Activated CD4-positive, alpha-beta T cell treated with anti-CD3 and anti-CD28 coated beads, Interleukin-2, Interleukin-4, amounts not matched to agents 100 ng/mL and 50 ng/mL, durations not matched to agents 16 hours and 8 hours (primary cell): ENCODE data around the gene RAP1B.
"Not testable (repeated sequence)": the region's sequence is repeated elsewhere in the genome, so short reads cannot be mapped to it uniquely, and the experiment has no call there.

Experiments
- DNase-seq: peaks from one replicate; pipeline ENCODE4 v3.0.0-alpha.2; 2020; ENCODE audit warnings: low spot score

The RAP1B gene

GRCh38 chr12:68636268-68636667, 25.6 kb downstream of the RAP1B start:
- no peak for DNase-seq

DNA sequence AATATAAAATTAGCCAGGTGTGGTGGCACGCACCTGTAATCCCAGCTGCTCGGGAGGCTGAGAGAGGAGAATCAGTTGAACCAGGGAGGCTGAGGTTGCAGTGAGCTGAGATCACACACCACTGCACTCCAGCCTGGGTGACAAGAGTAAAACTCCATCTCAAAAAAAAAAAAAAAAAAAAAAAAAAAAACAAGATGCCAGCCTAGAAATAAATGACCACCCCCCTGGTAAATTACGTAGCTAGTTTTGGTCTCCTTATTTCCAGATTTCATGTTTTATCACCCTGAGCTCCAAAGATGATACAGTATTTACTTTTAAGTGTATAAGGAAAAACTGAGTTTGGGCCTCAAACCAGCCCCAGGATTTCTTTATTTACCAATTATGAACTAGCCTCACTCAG, 26.7 kb downstream of the RAP1B start:
- DNase-seq, result not testable (repeated sequence)

- DNase-seq, result no peak
Measured at GRCh38 chr12:68638171-68638570, 27.5 kb downstream of the RAP1B start.

- no peak for DNase-seq
Measured at GRCh38 chr12:68638721-68639395, 28.2 kb downstream of the RAP1B start.

GRCh38 chr12:68639396-68639767, 28.7 kb downstream of the RAP1B start:
- no peak for DNase-seq

DNA sequence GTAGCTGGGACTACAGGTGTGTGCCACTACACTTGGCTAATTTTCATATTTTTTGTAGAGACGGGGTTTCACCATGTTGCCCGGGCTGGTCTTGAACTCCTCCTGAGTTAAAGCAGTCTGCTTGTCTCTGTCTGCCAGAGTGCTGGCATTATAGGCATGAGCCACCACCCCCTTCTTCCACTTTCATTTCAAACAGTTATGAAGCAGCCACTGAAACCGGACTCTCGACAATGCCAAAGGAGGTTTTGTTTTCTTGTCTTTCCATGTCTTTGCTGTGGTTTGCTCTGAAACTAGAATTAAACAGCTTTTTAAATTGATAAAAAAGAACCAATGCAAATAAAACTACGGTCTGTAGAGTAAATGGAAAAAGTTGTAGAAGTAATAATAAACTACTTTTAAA, 30.4 kb downstream of the RAP1B start:
- peak; percentile 69 for DNase-seq

DNA sequence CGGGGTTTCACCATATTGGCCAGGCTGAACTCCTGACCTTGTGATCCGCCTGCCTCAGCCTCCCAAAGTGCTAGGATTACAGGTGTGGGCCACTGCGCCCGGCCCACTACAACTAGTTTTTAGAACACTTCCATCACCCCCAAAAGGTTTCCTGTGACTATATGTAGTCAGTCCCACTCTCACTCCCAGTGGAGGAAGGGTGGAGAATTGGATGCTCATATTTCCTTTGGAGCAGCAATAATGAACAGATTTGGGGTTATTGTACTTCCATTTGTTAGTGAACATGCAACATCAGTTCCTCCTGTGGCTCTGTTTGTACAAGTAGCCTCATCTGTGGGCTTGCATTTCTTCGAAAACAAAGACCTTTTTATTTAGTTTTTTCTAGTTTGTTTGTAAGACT, 35.8 kb downstream of the RAP1B start:
- DNase-seq, result no peak

DNA sequence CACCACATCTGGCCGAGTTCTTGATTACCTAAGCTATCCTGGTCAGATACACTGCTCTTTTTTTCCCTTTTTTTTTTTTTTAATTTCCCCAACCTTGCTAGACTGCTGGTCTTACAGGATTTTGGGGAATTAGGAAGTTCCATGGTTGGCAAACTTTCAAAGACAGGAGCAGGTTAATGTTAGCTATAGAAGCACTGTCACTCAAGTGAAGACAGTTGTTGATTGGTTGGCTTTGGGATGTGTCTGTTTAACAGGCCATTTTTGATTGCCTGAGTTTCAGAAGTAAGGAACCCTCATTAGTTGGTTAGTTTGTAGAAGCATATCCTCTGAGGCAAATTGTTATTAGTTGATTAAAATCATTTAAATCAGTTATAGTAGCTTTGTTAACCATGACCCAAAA, 36.8 kb downstream of the RAP1B start:
- no peak for DNase-seq

DNA sequence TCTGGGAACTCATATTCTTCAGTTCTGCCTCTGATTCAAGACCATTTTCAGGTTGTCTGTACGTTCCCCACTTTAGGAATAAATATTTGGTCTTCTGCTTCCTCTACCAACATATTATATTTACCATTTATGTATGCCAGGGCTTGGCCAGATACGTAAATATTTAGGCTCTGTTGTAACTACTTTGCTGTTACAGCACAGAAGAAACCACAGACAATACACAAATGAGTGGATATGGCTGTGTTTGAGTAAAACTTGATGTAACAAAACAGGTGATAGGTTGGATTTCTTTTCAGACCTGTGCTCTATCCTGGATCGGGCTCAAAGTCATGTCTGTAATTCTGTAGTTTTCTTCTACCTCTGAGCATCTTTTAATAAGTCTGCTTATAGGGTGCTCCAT, 37.5 kb downstream of the RAP1B start:
- peak; percentile 71 for DNase-seq

DNA sequence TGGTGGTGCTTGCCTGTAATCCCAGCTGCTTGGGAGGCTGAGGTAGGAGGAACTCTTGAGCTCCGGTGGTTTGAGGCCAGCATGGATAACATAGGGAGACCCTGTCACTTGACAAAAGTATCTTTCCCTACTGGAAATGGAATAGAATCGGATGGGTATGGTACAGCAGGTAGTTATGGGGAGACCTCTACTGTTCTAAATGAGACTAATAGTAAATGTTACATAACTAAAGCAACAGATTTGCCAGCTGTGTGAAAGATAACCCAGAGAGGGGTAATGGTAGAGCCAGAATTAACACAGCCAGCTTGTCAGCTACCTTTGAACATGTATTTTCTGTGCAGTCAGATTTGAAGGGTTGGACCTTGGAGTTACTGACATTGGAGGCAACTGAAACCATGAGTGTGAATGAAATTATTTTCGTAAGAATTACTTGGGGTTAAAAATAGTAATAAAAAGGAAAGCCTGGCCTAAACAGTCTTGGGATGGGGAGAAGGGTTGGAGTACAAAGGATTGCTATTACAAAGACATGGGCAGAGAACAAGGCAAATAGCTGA, 54.4 kb downstream of the RAP1B start:
- DNase-seq, result no peak

GRCh38 chr12:68667291-68667690, 56.6 kb downstream of the RAP1B start:
- DNase-seq, result no peak

DNA sequence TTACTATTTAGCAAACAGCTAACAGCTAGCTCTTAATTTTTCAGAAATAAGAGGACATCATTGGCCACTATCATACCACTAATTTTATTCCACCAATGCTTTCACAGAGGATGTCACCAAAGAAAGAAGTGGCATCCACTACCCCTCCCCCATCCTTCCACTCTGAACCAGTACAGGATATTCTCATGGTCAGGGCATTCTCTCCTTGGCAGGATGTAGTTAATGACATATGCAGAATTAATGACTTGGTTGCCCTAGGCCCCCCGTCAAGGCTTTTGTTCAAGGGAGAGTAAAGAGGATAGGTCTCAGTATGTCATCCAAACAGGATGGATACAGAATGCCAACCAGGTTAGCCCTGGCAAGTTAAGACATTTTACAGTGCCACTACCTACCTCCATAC, 57.2 kb downstream of the RAP1B start:
- no peak for DNase-seq

DNA sequence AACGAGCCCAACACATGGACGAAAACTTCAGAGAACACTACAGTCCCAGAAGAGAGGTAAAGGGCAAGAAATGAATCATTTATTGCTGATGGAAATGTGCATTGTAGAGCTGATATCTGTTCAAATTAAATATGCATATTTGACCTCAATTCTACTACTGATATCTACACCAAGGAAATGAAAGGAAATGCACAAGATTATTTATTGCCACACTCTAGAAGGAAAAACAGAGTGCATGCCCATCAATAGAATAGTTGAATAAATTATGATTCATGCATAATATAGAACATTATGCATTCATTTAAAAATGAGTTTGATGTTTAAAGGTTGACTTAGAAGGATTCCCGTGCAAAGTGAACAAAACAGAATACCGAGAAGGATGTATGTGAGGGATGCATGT, 60.5 kb downstream of the RAP1B start:
- DNase-seq, result no peak

DNA sequence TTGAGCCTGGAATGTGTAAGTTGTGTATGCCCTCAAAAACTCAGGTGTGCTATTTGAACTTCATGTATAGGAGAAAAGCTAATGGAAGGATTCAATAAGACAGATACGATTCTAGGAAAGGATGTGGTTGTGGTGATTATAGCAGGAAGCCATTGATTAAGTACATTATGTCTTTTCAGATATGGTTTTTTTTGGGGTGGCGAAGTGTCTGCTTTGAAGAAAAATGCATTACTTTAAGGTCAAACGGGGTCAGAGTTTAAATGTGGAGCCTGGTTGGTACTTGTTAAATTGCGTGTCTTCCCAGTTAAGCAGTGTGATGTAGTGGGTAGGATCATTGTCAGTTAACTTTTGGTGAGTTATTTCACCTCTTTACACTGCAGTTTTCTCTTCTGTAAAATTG, 63.1 kb downstream of the RAP1B start:
- peak; percentile 48 for DNase-seq

GRCh38 chr12:68674376-68674775, 63.7 kb downstream of the RAP1B start:
- no peak for DNase-seq

GRCh38 chr12:68675101-68675842, 64.6 kb downstream of the RAP1B start:
- DNase-seq, result peak; percentile 65

GRCh38 chr12:68676854-68677253, 66.2 kb downstream of the RAP1B start:
- DNase-seq, result not testable (repeated sequence)

- DNase-seq, result no peak
Measured at GRCh38 chr12:68686262-68686594, 75.5 kb downstream of the RAP1B start.

- peak; percentile 97 for DNase-seq
Measured at GRCh38 chr12:68686595-68687521, 76.2 kb downstream of the RAP1B start, which contains the start of gene NUP107. Gene NUP107, plus strand, starts transcription at chr12:68686978. Its CDS starts 88 bp downstream, at chr12:68687066.

- no peak for DNase-seq
Measured at GRCh38 chr12:68695454-68695853, 84.8 kb downstream of the RAP1B start.

- no peak for DNase-seq
Measured at GRCh38 chr12:68699486-68699885, 88.8 kb downstream of the RAP1B start.
